ENCODE data around the gene TEK.

Gene TEK

GRCh38 chr9:27273186-27273585, 164.2 kb downstream of the TEK start:
- peaks cover 14% of the 10 kb centered on the region for H3K4me1 ChIP-seq (ENCODE audit: control insufficient read depth, low read length)
- no peaks in the 10 kb centered on the region; the same call in 1 of the 2 replicates for H3K27me3 ChIP-seq (ENCODE audit: control insufficient read depth, low read length)
- no peak overlapping the region for H3K27ac ChIP-seq (ENCODE audit: low read depth, low read length)
- no peaks in the 10 kb centered on the region for H3F3A ChIP-seq (ENCODE audit: control insufficient read depth, insufficient read depth)
- TF ChIP-seq CTCF (IDR thresholded peaks at IDR 0.05; ENCODE audit: low read depth, low read length, poor library complexity, severe bottlenecking) = no peak
- TF ChIP-seq EZH2phosphoT487 (IDR thresholded peaks at IDR 0.05; ENCODE audit: borderline replicate concordance, low read length) = no peak
- no peaks in the 10 kb centered on the region for H3K9me2 ChIP-seq (replicated peaks; ENCODE audit: control insufficient read depth, low read length)
- H3K36me3 ChIP-seq (ENCODE audit: control insufficient read depth, low read length) = no peaks in the 10 kb centered on the region
- no peaks in the 10 kb centered on the region for H3K79me2 ChIP-seq (ENCODE audit: control insufficient read depth, low read length)
- H3K9me3 ChIP-seq (ENCODE audit: control insufficient read depth, insufficient read depth, low read length) = no peaks in the 10 kb centered on the region
- no peak overlapping the region for H3K4me3 ChIP-seq (ENCODE audit: low read length)
- H3K4me2 ChIP-seq (ENCODE audit: low read length) = no peak overlapping the region
- no peaks in the 10 kb centered on the region for H4K20me1 ChIP-seq (ENCODE audit: control insufficient read depth, insufficient read depth, low read depth, low read length)

- H3K4me3 ChIP-seq (ENCODE audit: low read length) = no peak overlapping the region
- H3K27me3 ChIP-seq (ENCODE audit: control insufficient read depth, low read length) = peaks cover 5% of the 10 kb centered on the region
- H4K20me1 ChIP-seq (ENCODE audit: control insufficient read depth, insufficient read depth, low read depth, low read length) = no peaks in the 10 kb centered on the region
- TF ChIP-seq EZH2phosphoT487 (IDR thresholded peaks at IDR 0.05; ENCODE audit: borderline replicate concordance, low read length) (no peak), CTCF (IDR thresholded peaks at IDR 0.05; ENCODE audit: low read depth, low read length, poor library complexity, severe bottlenecking) (peak; percentile 79)
- H3F3A ChIP-seq (ENCODE audit: control insufficient read depth, insufficient read depth) = no peaks in the 10 kb centered on the region
- H3K27ac ChIP-seq (ENCODE audit: low read depth, low read length) = no peak overlapping the region
- H3K4me2 ChIP-seq (ENCODE audit: low read length) = peak overlapping the region; percentile 28; the same call in 1 of the 2 replicates
- H3K9me3 ChIP-seq (ENCODE audit: control insufficient read depth, insufficient read depth, low read length) = no peaks in the 10 kb centered on the region
- no peaks in the 10 kb centered on the region for H3K36me3 ChIP-seq (ENCODE audit: control insufficient read depth, low read length)
- peaks cover 18% of the 10 kb centered on the region for H3K4me1 ChIP-seq (ENCODE audit: control insufficient read depth, low read length)
- H3K79me2 ChIP-seq (ENCODE audit: control insufficient read depth, low read length) = no peaks in the 10 kb centered on the region
- H3K9me2 ChIP-seq (replicated peaks; ENCODE audit: control insufficient read depth, low read length) = no peaks in the 10 kb centered on the region
Measured at GRCh38 chr9:27276193-27277030, 167.4 kb downstream of the TEK start.

- Histone ChIP-seq H3K36me3 (ENCODE audit: control insufficient read depth, low read length) (no peaks in the 10 kb centered on the region), H3K27me3 (ENCODE audit: control insufficient read depth, low read length) (peaks cover 11% of the 10 kb centered on the region), H3K4me2 (ENCODE audit: low read length) (no peak overlapping the region), H3K4me1 (ENCODE audit: control insufficient read depth, low read length) (peaks cover 6% of the 10 kb centered on the region), H3K9me3 (ENCODE audit: control insufficient read depth, insufficient read depth, low read length) (no peaks in the 10 kb centered on the region), H3F3A (ENCODE audit: control insufficient read depth, insufficient read depth) (no peaks in the 10 kb centered on the region), H3K4me3 (ENCODE audit: low read length) (no peak overlapping the region), H3K27ac (ENCODE audit: low read depth, low read length) (no peak overlapping the region), H3K9me2 (replicated peaks; ENCODE audit: control insufficient read depth, low read length) (no peaks in the 10 kb centered on the region), H4K20me1 (ENCODE audit: control insufficient read depth, insufficient read depth, low read depth, low read length) (no peaks in the 10 kb centered on the region), H3K79me2 (ENCODE audit: control insufficient read depth, low read length) (no peaks in the 10 kb centered on the region)
- TF ChIP-seq EZH2phosphoT487 (IDR thresholded peaks at IDR 0.05; ENCODE audit: borderline replicate concordance, low read length) = no peak
- no peak for TF ChIP-seq CTCF (IDR thresholded peaks at IDR 0.05; ENCODE audit: low read depth, low read length, poor library complexity, severe bottlenecking)
Measured at GRCh38 chr9:27278374-27278773, 169.3 kb downstream of the TEK start.

Measured in DOHH2 (cell line).